OCI-LY1 (cell line): ENCODE results near the gene BHLHA15.

Source experiments
- CTCF ChIP-seq: fragments of 200-600 bp; sonication (generic), shearing (Covaris generic); IDR thresholded peaks from 2 replicates; pipeline ENCODE4 v1.5.1; 2017; ENCODE audit warnings: mild to moderate bottlenecking, antibody characterized with exemption, low read length, moderate library complexity, mixed read lengths
- EZH2 ChIP-seq: fragments of 200-600 bp; sonication (generic), shearing (Covaris generic); IDR thresholded peaks from 2 replicates; pipeline ENCODE4 v1.8.0; 2017; ENCODE audit warnings: borderline replicate concordance, mixed run types, mild to moderate bottlenecking, antibody characterized with exemption, low read length, moderate library complexity, mixed read lengths

GRCh38 chr7:98200364-98200763, 10.9 kb upstream of the BHLHA15 start:
- TF ChIP-seq EZH2 (no peak), CTCF (no peak)
